ENCODE measurements around the gene TBX21. TPM values are rescaled to one million over a fixed set of nuclear protein-coding genes. Genes with fewer than 3 reads are reported as not detected.

TBX21 gene
- total RNA-seq, 4 donors from 2014 or later = 0.80 TPM; not detected in 3

- peaks cover 25% of the 10 kb centered on the region for H3K36me3 ChIP-seq
- no peak overlapping the region for H3K27ac ChIP-seq
- WGBS = 93% methylated on average over 4 of the region's 4 CpGs
- no peak overlapping the region for H3K4me3 ChIP-seq
- H3K27me3 ChIP-seq = no peaks in the 10 kb centered on the region
- TF ChIP-seq POLR2A (IDR thresholded peaks at IDR 0.05) (no peak), CTCF (IDR thresholded peaks at IDR 0.05) (no peak), POLR2AphosphoS5 (IDR thresholded peaks at IDR 0.05) (no peak), EP300 (IDR thresholded peaks at IDR 0.05) (no peak)
- no peaks in the 10 kb centered on the region for H3K9me3 ChIP-seq
- H3K4me1 ChIP-seq = peaks cover 18% of the 10 kb centered on the region
- DNase-seq (ENCODE audit: low spot score in 2 of 2) = no peak
Observed at GRCh38 chr17:47699536-47699840, 33.5 kb upstream of the TBX21 start.

GRCh38 chr17:47700471-47701449 is 32.3 kb upstream of the TBX21 start:
- Histone ChIP-seq H3K27me3 (no peaks in the 10 kb centered on the region), H3K36me3 (peaks cover 25% of the 10 kb centered on the region), H3K4me3 (no peak overlapping the region), H3K27ac (no peak overlapping the region), H3K9me3 (no peaks in the 10 kb centered on the region), H3K4me1 (peaks cover 9% of the 10 kb centered on the region)
- peak in 1 of 2 donors; percentile 49 for DNase-seq (ENCODE audit: low spot score in 2 of 2)
- TF ChIP-seq CTCF (IDR thresholded peaks at IDR 0.05) (no peak), POLR2AphosphoS5 (IDR thresholded peaks at IDR 0.05) (no peak), POLR2A (IDR thresholded peaks at IDR 0.05) (no peak), EP300 (IDR thresholded peaks at IDR 0.05) (no peak)
- WGBS = 95% methylated on average over 13 of the region's 13 CpGs

- Histone ChIP-seq H3K27ac (no peak overlapping the region), H3K36me3 (peaks cover 25% of the 10 kb centered on the region), H3K4me3 (no peak overlapping the region), H3K4me1 (peaks cover 9% of the 10 kb centered on the region), H3K27me3 (no peaks in the 10 kb centered on the region), H3K9me3 (no peaks in the 10 kb centered on the region)
- TF ChIP-seq POLR2AphosphoS5 (IDR thresholded peaks at IDR 0.05) (no peak), POLR2A (IDR thresholded peaks at IDR 0.05) (no peak), EP300 (IDR thresholded peaks at IDR 0.05) (no peak), CTCF (IDR thresholded peaks at IDR 0.05) (no peak)
- 87% methylated on average over 4 of the region's 4 CpGs for WGBS
- DNase-seq (ENCODE audit: low spot score in 2 of 2) = peak in 1 of 2 donors; percentile 46
Observed at GRCh38 chr17:47701608-47702007, 31.4 kb upstream of the TBX21 start.

GRCh38 chr17:47702391-47702995 is 30.5 kb upstream of the TBX21 start:
- no peak overlapping the region for H3K27ac ChIP-seq
- 88% methylated on average over 11 of the region's 12 CpGs for WGBS
- DNase-seq (ENCODE audit: low spot score in 2 of 2) = no peak
- H3K4me1 ChIP-seq = peaks cover 17% of the 10 kb centered on the region
- no peak for TF ChIP-seq POLR2A (IDR thresholded peaks at IDR 0.05)
- TF ChIP-seq EP300 (IDR thresholded peaks at IDR 0.05) = no peak
- no peak for TF ChIP-seq CTCF (IDR thresholded peaks at IDR 0.05)
- H3K9me3 ChIP-seq = no peaks in the 10 kb centered on the region
- peaks cover 18% of the 10 kb centered on the region for H3K36me3 ChIP-seq
- H3K4me3 ChIP-seq = no peak overlapping the region
- H3K27me3 ChIP-seq = no peaks in the 10 kb centered on the region

GRCh38 chr17:47703191-47703591 is 29.8 kb upstream of the TBX21 start:
- no peaks in the 10 kb centered on the region for H3K27me3 ChIP-seq
- no peak overlapping the region for H3K27ac ChIP-seq
- peaks cover 18% of the 10 kb centered on the region for H3K36me3 ChIP-seq
- WGBS = 71% methylated on average over 15 of the region's 15 CpGs
- no peak overlapping the region for H3K4me3 ChIP-seq
- TF ChIP-seq POLR2A (IDR thresholded peaks at IDR 0.05) (no peak), CTCF (IDR thresholded peaks at IDR 0.05) (no peak), POLR2AphosphoS5 (IDR thresholded peaks at IDR 0.05) (no peak), EP300 (IDR thresholded peaks at IDR 0.05) (no peak)
- peaks cover 17% of the 10 kb centered on the region for H3K4me1 ChIP-seq
- no peak for DNase-seq (ENCODE audit: low spot score in 2 of 2)
- H3K9me3 ChIP-seq = no peaks in the 10 kb centered on the region

Data from suprapubic skin (tissue), 4 donors.